ENCODE measurements around the gene AXDND1. TPM values are rescaled to one million over a fixed set of nuclear protein-coding genes. Genes with fewer than 3 reads are reported as not detected.
"Not testable (repeated sequence)": the region's sequence is repeated elsewhere in the genome, so short reads cannot be mapped to it uniquely, and the experiment has no call there.

Gene AXDND1
- total and polyA plus RNA-seq, 12 donors = 1.2 to 24.6 (median 3.8) TPM; not detected in 1

GRCh38 chr1:179424610-179425009 is 58.8 kb downstream of the AXDND1 start:
- no peak for TF ChIP-seq POLR2A (IDR thresholded peaks at IDR 0.05)
- TF ChIP-seq, protein P1, sequence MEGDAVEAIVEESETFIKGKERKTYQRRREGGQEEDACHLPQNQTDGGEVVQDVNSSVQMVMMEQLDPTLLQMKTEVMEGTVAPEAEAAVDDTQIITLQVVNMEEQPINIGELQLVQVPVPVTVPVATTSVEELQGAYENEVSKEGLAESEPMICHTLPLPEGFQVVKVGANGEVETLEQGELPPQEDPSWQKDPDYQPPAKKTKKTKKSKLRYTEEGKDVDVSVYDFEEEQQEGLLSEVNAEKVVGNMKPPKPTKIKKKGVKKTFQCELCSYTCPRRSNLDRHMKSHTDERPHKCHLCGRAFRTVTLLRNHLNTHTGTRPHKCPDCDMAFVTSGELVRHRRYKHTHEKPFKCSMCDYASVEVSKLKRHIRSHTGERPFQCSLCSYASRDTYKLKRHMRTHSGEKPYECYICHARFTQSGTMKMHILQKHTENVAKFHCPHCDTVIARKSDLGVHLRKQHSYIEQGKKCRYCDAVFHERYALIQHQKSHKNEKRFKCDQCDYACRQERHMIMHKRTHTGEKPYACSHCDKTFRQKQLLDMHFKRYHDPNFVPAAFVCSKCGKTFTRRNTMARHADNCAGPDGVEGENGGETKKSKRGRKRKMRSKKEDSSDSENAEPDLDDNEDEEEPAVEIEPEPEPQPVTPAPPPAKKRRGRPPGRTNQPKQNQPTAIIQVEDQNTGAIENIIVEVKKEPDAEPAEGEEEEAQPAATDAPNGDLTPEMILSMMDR (IDR thresholded peaks at IDR 0.05) = no peak
- Histone ChIP-seq H3K4me3 (no peak overlapping the region), H3K36me3 (replicated peaks in 1 of 2) (no peaks in the 10 kb centered on the region), H3K9me3 (replicated peaks in 1 of 3) (peaks cover 0 to 13% (median 13%) of the 10 kb centered on the region in 3 donors), H3K27ac (no peak overlapping the region), H3K4me1 (replicated peaks in 1 of 2) (no peaks in the 10 kb centered on the region), H3K27me3 (no peaks in the 10 kb centered on the region)
- no peak for DNase-seq
- intact Hi-C loops (cut with DNase I) = no loop called here
- 82 to 100% (median 92%) methylated on average over 2 of the region's 2 CpGs for WGBS, 4 donors

GRCh38 chr1:179425186-179425585 is 59.4 kb downstream of the AXDND1 start:
- Histone ChIP-seq H3K4me3 (no peak overlapping the region), H3K27me3 (no peaks in the 10 kb centered on the region), H3K27ac (no peak overlapping the region), H3K36me3 (replicated peaks in 1 of 2) (no peaks in the 10 kb centered on the region), H3K4me1 (replicated peaks in 1 of 2) (no peaks in the 10 kb centered on the region), H3K9me3 (replicated peaks in 1 of 3) (peaks cover 0 to 13% (median 13%) of the 10 kb centered on the region in 3 donors)
- no peak for DNase-seq
- TF ChIP-seq POLR2A (IDR thresholded peaks at IDR 0.05) = no peak
- TF ChIP-seq, protein P1 (IDR thresholded peaks at IDR 0.05) = no peak
- intact Hi-C loops (cut with DNase I) = no loop called here

DNA sequence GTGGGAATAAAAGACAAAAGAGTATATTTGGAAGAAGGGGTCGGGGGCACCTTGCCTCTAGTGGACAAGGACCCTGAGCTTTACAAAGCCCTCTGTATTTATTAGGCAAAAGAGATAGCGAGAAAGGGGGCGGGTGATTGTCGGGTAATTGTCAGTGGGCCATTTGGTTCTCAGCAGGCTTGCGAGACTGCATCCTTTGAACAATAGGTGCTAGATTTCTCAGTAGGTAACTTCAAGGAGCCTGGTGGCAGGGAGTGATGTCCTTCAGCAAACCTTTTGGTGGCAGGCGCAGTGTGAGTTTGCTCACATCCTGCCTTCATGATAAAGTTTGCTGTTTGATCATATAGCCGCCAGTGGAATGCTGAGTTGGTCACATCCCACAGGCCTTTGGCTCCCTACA is 71.4 kb downstream of the AXDND1 start:
- intact Hi-C loops (cut with DNase I) = no loop called here
- H3K27me3 ChIP-seq = no peaks in the 10 kb centered on the region
- H3K27ac ChIP-seq = no peak overlapping the region
- H3K4me3 ChIP-seq = no peak overlapping the region
- WGBS, 4 donors = 79 to 84% (median 81%) methylated on average over 7 of the region's 7 CpGs
- DNase-seq = no peak
- no peaks in the 10 kb centered on the region for H3K36me3 ChIP-seq (replicated peaks in 1 of 2)
- no peaks in the 10 kb centered on the region for H3K4me1 ChIP-seq (replicated peaks in 1 of 2)
- TF ChIP-seq, protein P1 (IDR thresholded peaks at IDR 0.05) = no peak
- no peak for TF ChIP-seq POLR2A (IDR thresholded peaks at IDR 0.05)
- H3K9me3 ChIP-seq (replicated peaks in 1 of 3) = no peaks in the 10 kb centered on the region

DNA sequence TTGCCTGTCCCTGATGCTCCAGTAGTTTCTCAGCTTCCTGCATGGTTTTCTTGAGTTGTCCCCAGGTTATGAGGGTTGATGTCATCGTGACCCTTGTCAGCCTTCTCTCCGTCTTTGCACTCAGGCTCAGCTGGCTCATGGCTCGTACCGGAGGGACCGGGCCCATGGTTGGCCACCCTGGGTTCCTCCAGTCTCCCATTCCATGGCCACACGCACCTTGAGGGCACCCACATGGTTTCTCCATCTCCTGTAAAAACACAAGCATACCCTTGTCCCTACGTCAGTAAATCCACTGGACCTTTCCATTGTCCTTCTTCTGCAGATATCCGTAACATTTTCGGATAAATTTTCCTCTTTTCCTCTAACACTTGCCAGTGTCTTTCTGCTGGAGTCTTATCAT is 73.9 kb downstream of the AXDND1 start:
- 75 to 87% (median 83%) methylated on average over 9 of the region's 9 CpGs for WGBS, 4 donors
- intact Hi-C loops (cut with DNase I); DNase-seq: not testable (repeated sequence)

GRCh38 chr1:179440301-179440700 is 74.5 kb downstream of the AXDND1 start:
- H3K36me3 ChIP-seq (replicated peaks in 1 of 2); H3K27me3 ChIP-seq; DNase-seq; H3K4me3 ChIP-seq; H3K4me1 ChIP-seq (replicated peaks in 1 of 2); H3K9me3 ChIP-seq (replicated peaks in 1 of 3); intact Hi-C loops (cut with DNase I); H3K27ac ChIP-seq: not testable (repeated sequence)
- 91 to 100% (median 96%) methylated on average over 2 of the region's 2 CpGs for WGBS, 4 donors

More for the DNA sequence above, 73.9 kb downstream of the AXDND1 start:
- not testable (repeated sequence) for H3K9me3 ChIP-seq (replicated peaks in 1 of 3); H3K27me3 ChIP-seq; H3K4me1 ChIP-seq (replicated peaks in 1 of 2); H3K27ac ChIP-seq; H3K4me3 ChIP-seq; H3K36me3 ChIP-seq (replicated peaks in 1 of 2)

Data from adrenal gland (tissue), 12 donors.